COLO668 (cell line): Measurements from ENCODE around the gene VPS25.
A peak's percentile ranks its signal among the peaks of the same experiment; 100 is the strongest.
"Not testable (repeated sequence)": the region's sequence is repeated elsewhere in the genome, so short reads cannot be mapped to it uniquely, and the experiment has no call there.

Experiments
- DNase-seq: peaks from one replicate; lab custom pipeline; 2025; ENCODE audit not compliant: unreplicated experiment; lab: John Stamatoyannopoulos, UW

The VPS25 gene

DNA sequence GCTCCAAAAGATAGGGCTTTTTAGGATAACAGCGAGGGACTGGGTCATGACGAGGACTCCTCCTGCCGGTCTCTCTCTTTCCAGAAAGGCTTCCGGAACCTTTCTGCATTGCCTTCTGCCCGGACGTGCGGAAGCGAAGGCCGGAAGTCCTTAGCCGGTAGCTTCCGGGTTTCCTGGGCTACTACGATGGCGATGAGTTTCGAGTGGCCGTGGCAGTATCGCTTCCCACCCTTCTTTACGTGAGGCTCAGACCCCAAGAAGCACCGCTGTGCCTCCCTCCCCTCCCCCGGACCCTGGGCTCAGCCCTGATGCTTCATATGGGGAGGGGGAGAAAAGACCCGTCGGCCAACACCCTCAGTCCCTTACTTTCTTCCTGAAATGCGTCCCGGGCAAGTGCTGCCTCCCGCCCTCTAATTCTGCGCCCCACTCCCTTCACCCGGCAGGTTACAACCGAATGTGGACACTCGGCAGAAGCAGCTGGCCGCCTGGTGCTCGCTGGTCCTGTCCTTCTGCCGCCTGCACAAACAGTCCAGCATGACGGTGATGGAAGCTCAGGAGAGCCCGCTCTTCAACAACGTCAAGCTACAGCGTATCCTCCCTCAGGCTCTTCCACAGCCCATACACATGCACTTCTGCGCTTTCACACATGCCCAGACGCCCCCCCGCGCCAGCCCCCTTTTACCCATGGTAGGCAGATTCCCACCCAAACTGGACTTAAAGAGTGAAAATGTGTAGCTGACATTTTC lies at the start of gene VPS25:
TSS of gene VPS25 (plus strand) at position 160 of the 746 bp plus-strand sequence. CDS start at position 187, 27 bp downstream.
- DNase-seq = peak; percentile 70

DNA sequence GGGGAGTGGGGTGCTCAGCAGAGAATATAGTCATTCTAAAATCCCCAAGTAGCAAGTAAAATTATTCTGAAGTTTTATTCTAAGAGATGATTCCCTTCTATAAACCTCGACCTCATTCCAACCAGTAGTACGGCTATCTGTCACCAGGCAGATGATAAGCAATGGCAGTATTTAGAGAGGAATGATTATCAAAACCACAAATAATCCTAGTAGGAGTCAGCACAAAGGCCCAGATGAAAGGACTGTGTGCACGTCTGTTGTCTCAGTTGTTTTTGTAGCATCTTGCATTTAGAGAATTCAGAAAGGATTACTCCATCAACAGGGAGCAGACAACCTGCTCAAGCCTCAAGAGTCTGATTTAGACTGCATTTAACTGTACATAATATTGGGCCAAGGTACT lies 49.6 kb upstream of the VPS25 start:
- no peak for DNase-seq

DNA sequence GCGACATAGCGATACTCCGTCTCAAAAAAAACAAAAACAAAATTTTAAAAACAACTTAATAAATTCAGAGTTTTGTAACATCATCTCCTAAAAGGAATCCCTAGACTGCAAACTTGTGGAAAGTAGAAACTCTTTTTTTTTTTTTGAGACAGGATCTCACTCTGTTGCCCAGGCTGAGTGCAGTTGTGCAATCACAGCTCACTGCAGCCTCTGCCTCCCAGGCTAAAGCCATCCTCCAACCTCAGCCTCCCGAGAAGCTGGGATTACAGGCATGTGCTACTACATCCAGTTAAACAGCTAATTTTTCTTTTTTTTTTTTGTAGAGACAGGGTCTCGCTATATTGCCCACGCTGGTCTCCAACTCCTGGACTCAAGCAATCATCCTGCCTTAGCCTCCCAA lies 48.1 kb upstream of the VPS25 start:
- no peak for DNase-seq

- DNase-seq = no peak
These were observed 32.5 kb upstream of the VPS25 start for GRCh38 chr17:42740699-42741098.

- DNase-seq = not testable (repeated sequence)
These were observed 30.3 kb upstream of the VPS25 start for GRCh38 chr17:42742916-42743315.

GRCh38 chr17:42743595-42744282 lies 29.5 kb upstream of the VPS25 start:
- no peak for DNase-seq

GRCh38 chr17:42744283-42744805 lies 28.9 kb upstream of the VPS25 start:
- DNase-seq = peak; percentile 75

GRCh38 chr17:42744806-42745617 lies 28.2 kb upstream of the VPS25 start, which contains the start of gene EZH1:
Gene EZH1, minus strand, starts transcription at chr17:42745040. Its CDS starts 16,099 bp downstream, at chr17:42728941.
- peak; percentile 92 for DNase-seq

DNA sequence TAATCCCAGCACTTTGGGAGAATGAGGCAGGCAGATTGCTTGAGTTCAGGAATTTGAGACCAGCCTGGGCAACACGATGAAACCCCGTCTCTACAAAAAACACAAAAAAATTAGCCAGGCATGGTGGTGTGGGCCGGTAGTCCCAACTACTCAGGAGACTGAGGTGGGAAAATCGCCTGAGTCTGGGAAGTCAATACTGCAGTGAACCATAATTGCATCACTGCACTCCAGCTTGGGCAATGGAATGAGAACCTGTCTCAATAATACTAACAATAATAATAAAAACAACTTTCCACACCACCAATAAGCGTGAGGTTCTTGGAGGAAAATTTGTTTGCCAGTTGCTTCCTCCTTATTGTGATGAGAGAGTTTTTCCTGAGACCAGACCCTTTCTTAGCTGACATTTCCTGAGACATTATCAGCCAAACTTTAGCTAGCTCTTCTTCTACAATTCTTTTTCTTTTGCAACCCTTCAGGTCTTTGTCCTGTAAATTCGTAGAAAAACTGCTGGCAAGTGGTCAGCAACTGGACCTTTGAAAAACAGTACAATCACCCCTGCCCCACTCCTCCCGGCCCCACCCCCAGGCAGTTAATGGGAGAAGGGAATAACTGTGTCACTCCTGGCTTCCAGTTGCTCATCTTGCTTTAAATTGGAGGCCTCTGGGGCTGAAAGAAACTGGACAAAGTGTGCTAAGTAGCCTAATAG lies 24.9 kb upstream of the VPS25 start:
- no peak for DNase-seq

- DNase-seq = no peak
These were observed 24.1 kb upstream of the VPS25 start for GRCh38 chr17:42748908-42749798.

DNA sequence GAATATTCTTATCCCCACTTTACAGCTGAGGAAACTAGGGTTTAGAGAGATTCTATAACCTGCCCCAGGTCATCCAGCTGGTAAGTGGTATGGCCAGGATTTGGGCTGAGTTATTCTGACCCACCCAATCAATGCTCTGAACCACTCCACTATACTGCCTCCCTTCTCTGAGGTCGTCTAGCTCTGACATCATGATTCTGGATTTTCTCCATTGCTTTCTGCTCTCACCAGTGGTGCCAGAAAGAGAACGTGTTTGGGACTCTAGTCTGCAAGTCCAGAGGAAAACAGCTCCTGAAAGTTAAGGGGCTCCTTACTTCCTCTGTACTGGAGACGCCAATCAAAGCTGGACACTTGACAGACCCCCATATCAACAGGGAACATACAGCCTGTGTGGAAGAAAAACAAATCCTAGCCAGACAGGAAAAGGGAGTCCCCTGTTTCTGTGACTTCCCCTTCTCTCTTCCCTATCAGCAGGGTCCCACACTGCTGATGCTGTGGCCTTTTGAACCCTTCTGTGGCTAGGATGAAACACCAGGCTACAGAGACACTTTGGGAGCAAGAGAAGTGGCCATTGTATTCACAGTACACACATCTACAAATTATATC lies 22.4 kb upstream of the VPS25 start:
- DNase-seq = no peak

- DNase-seq = no peak
These were observed 21.6 kb upstream of the VPS25 start for GRCh38 chr17:42751628-42752027.

- no peak for DNase-seq
These were observed 18.5 kb upstream of the VPS25 start for GRCh38 chr17:42754782-42755181.

DNA sequence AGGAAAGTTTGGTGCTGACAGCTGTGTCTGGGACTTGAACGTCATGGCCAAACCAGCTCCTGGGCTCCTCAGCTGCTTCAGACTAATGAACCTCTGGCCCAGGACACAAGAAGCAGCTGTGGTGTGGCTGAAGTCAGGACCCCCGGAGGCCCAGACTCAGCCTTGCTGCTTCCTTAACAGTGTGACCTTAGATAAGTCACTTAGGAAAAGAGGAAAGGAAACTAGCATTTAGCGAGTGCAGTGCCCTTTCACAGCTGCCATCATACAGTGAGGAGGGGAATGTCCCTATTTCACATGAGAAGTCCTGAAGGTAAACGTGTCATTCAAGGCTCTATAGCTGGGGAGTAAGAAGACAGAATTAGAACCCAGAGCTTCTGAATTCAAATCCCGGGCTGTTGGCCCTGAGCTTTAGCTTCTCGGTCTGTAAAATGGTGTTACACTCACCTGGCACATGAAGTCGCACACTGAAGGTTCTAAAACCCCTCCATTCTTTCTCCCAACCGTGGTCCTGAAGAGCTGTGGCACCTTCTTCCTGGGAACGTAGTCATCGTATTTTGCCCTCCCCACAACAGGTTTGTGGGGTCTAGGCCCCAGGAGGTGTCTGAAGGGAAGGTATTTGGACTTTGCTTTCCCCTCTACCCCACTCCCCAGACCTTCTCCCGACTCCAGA lies 13.1 kb upstream of the VPS25 start:
- no peak for DNase-seq

DNA sequence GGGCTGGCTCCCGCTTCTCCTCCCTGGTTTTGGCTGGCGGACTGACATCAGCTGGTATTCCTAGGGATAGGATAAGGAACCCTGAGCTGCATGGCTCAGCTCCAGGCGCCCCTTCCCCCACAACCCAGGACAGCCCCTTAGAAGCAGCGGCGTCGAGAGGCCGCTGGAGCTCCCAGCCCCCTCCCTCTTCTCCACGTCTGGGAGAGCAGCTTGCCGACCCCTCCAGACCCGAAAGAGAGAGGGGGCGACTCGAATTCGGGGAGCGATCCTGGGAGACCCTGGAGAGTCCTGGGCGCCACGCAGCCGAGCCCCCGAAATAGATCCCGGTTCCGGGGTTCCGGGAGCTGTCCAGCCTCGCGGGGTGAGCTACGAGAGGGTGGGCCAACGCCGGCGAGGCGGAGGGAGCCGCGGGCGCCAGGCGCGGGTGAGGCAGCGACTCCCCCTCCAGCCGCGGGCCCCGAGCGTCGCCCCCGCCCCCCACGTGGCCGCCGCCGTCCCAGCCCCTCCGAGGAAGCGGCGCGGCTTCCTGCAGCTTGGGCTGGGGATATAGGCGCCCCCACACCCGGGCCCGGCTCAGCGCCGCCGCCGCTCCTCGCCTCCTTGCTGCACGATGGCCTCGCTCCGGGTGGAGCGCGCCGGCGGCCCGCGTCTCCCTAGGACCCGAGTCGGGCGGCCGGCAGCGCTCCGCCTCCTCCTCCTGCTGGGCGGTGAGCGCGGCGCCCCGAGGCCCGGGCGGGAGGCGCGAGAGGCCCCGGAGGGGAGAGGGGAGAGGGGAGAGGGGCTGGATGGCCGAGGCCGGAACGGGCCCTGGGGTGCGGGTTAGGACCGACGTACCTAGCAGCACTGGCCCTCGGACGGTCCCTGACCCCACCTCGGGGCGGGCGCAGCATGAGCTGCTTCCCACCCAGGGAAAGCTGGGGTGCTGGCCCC lies 12.3 kb upstream of the VPS25 start, which contains the start of gene RAMP2:
TSS of gene RAMP2 (plus strand) at position 576 of the 930 bp plus-strand sequence. CDS start at position 611, 35 bp downstream.
- DNase-seq = peak; percentile 44

GRCh38 chr17:42761638-42762037 lies 11.6 kb upstream of the VPS25 start:
- DNase-seq = no peak

- DNase-seq = no peak
These were observed 7.1 kb upstream of the VPS25 start for GRCh38 chr17:42766124-42766523.
